ENCODE measurements around the gene FRMD6. TPM values are rescaled to one million over a fixed set of nuclear protein-coding genes. Genes with fewer than 3 reads are reported as not detected.

Gene FRMD6
- total RNA-seq, 1 experiment from 2014 or later, result 128 TPM

DNA sequence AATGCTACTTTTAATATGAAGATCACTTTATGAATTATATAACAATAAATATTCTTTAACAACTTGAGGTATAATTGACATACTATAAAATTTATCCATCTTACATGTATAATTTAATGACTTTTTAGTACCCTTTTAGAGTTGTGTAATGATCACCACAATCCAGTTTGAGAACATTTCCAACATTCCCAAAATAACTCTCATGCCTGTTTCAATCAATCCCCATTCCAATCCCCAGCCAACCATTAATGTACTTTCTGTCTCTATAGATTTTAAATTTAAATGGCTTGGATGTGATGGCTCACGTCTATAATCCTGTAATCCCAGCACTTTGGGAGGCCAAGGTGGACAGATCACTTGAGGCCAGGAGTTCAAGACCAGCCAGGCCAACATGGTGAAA is 23.5 kb upstream of the FRMD6 start:
- no peak for DNase-seq (ENCODE audit: low read depth)

DNA sequence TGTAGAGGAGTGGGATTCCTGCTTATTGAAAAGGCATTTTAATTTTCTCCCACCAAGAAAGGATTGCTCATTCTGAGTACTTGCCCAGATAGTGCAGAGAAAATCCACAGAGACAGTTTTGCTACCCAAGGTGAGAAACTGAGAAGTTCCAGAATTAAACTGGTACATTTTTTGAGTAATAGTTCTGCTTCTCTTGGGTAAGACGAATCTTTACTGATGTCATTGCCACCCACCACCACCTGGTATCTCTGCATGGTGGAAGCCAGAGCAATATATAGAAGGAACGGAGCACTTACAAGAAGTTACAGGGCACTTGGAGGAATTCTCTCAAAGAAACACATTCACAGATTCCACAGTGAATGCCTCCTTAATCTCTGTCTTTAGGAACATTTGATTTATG is 20.7 kb upstream of the FRMD6 start:
- DNase-seq (ENCODE audit: low read depth), result no peak

DNA sequence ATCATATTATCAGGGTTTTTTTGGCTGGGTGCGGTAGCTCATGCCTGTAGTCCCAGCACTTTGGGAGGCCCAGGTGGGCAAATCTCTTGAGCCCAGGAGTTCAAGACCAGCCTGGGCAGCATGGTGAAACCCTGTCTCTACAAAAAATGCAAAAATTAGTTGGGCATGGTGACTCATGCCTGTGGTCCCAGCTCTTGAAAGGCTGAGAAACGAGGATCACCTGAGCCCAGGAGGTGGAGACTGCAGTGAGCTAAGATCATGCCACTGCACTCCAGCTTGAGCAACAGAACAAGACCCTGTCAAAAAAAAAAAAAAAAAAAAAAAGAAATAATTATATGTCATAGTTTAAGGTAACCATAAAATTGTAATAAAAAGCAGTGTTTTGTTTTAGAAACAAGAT is 18.4 kb upstream of the FRMD6 start:
- peak; percentile 66 for DNase-seq (ENCODE audit: low read depth)

DNA sequence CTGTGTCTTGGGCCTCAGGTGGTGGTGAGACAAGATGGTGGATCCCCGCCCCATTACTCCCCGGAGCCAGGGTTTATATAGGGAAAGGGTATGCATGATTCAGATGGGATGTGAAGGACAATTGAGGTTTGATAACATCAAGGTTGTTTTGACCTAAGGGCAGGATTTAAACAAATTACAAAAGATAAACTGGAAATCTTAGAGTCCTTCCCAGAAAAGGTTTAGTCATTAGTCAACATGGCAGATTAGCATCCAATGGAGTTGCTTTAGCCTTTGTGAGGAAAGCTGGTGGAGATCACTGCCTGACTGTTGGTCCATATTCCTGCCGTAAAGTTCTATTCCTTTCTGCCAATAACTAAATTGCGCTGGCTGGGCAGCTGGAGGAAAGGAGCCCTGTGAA is 15.6 kb upstream of the FRMD6 start:
- DNase-seq (ENCODE audit: low read depth), result no peak

DNA sequence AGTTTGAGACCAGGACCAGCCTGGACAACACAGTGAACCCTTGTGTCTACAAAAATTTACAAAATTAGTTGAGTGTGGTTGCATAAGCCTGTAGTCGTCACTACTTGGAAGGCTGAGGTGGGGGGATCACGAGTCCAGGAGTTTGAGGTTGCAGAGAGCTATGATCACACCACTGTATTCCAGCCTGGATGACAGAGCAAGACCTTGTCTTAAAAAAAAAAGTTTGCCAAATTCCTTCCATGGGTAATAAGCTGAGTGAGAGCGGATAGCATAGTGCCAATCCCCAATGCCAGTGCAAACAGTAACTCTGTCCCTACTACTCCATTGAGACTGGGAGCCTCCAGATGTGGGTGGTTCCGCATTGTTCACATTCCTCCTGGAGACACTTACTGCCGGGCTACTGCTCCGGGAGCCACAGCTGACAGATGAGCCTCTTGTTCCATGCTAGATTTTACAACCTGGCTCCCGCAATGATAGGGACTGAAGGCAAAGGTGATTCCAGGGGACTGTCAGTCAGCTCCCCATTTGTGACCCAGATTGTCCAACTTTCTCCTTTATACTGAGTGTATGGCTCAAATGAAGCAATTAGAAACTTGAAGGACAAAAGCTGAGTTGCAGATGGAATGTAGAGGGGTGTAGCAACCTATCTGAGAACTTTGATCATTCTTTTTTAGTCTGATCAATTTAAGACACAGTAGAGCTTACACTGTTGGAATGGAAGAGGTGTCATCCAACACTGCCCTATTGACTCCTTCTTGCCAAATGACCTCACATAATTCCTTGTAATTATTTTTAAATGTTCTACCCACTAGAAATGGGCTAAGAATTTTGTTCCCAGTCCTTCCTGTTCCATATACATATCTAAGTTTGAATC is 13.4 kb upstream of the FRMD6 start:
- no peak for DNase-seq (ENCODE audit: low read depth)

DNA sequence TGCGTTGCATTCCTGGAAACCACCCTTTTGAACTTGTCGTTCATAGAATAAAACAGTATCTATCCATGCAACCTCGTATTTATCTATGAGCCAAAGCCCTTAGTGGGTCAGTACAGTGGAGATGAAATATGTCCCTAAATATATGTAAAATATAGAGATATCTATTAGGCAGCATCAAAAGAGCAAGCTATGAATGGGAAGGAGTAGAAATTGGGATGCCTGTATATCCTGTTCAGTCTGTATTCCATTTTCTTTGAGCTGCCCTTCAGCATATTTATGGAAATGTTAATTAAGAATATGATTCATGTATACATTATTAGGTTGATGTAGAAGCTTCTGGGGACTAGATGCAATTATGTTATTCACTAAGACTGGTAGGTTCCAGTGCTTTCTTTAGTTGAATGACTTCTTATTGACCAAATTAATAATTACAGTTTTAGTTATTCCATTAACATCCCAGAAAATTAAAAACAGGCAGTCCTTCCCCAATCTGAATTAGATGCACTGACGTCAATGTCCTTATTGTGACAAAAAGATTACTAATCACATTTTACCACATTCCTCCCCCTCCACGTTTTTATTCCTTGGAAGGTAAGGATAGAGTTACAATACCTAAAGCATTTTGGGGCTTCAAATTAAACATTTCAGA is 11.9 kb upstream of the FRMD6 start:
- DNase-seq (ENCODE audit: low read depth), result no peak

DNA sequence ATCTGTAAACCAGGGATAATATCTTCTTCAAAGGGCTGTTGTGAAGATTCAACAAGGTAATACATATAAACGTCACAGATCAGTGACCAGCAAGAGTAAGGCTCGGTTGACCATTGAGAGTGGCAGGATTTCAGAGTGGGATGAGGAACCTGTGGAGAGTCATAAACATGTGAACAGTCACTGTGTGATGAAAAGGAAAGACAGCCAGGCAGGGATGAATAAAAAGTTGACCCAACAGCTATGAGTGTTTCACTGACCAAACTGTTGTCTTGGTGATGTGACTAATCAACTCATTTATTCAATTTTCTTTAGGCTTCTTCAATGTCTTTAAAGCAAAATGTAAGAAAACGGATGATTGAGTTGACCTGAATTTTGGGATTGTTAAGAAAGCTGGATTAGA is 8.6 kb upstream of the FRMD6 start:
- peak; percentile 69 for DNase-seq (ENCODE audit: low read depth)

DNA sequence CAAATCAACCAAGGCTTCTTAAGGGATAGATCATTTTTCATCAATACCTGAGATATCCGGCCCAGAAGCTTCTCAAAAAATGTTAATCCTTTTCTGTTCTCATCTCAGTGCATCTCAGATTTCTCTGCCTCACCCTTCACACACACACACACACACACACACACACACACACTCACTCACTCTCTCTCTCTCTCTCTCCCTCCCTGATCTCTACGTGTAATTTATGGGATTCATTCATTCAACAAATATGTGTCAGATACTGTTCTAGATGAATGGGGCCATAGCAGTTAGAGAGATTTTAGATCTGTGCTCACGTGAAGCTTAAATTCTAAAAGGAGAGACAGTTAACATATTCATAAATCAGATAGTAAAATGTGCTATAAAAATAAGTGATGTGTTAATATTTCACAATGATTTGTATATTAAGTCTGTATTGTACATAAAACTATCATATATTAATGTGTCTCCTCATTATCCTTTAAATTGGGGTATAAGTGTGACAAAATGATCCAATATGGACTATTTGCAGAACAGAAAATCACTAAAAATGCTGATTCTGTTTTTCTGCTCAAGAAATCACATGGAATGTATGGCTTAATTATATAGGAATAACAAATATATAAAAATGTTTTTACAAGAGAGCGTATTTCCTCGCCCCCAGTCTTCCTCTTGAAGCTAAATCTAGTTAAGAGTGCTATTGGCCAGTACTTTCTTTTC is 7.3 kb upstream of the FRMD6 start:
- no peak for DNase-seq (ENCODE audit: low read depth)

DNA sequence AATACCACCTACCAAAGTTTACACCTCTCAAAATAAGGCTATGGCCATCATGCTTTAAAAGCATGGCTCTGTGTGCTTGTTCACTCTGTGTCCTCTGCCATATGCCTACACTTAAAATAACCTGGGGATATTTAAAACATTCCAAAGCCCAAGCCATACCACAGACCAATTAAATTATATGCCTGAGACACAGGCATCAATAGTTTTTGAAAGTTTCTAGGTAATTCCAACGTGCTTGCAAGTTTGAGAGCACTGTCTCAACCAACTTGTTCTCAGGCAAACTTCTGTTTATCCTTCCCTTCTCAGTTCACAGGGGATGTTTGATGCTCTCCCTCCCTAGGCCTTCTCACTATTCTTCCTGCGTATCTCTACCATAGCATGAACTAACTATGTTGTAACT is 3.4 kb upstream of the FRMD6 start:
- DNase-seq (ENCODE audit: low read depth), result no peak

DNA sequence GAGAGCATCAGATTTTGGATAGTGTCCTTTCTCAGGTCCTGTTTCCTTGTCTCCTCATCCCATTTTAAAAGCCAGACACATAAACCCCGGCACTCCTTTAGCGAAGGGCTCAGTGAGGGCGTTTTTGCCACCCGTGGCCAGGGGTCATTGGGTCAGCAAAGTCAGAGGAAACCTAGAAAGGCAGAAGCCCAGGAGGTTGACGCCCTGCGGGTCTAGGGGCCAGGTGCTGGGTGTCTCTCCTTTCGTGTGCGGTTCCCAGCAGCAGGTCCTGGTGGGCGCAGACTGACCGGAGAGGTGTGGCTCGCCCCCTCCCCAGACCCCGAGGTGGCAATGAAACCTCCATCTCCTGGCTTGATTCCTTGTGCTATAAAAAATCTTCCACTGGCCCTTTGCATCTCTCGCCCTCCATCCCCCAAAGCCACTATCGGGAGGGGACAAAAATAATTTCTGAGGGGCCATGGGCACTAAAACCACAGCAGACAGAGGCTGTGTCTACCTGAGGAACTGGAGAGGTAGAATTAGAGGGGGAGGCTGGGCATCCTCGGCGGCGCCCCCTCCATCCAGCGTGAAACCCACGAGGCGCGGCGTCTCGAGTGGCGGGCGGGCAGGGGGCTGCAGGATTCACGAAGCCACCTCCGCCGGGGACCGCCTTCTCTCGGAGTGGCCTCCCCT is 858 bp upstream of the FRMD6 start:
- peak; percentile 27 for DNase-seq (ENCODE audit: low read depth)

DNA sequence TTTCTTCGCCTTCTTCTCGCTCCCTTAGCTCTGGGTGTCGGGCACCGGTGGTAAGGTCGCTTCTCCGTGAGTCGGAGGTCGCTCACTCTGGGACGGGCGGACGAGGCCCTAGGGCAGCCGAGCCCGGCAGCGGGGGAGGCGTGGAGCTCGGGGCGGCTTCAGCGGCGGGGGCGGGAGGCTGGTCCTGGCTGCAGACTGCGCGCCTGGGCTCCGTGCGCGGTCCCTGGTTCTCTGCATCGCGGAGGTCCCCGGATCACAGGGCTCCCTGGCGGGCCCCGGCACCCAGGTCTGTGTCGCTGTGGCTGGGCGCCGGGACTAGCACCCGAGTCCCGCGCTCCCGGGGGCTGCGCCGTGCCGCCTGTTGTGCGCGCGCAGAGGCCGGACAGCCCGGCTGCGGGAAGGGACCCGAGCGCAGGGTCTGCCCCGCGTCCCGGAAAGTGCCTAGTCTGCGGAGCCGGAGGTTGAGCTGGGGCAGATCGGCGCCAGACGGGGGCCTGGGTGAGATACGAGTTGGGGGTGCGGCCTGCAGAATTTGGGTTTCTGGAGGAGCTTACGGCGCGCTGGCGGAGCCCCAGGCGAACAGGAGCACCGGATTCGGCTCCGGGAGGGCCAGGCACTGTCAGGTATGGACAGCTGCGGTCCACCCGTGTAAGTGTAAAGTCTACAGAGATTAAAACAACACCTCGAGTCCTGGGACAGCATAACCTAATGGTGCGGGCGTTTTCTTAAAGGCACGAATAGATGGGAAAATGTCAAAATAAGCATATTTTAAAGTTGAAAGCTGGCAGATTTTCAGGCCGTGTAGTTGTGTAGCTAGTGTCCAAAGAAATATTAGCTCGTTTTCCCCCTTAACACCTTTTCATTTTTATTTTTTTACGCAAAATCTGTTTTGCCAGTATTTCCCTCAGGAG is 713 bp downstream of the FRMD6 start:
- DNase-seq (ENCODE audit: low read depth), result peak; percentile 21

DNA sequence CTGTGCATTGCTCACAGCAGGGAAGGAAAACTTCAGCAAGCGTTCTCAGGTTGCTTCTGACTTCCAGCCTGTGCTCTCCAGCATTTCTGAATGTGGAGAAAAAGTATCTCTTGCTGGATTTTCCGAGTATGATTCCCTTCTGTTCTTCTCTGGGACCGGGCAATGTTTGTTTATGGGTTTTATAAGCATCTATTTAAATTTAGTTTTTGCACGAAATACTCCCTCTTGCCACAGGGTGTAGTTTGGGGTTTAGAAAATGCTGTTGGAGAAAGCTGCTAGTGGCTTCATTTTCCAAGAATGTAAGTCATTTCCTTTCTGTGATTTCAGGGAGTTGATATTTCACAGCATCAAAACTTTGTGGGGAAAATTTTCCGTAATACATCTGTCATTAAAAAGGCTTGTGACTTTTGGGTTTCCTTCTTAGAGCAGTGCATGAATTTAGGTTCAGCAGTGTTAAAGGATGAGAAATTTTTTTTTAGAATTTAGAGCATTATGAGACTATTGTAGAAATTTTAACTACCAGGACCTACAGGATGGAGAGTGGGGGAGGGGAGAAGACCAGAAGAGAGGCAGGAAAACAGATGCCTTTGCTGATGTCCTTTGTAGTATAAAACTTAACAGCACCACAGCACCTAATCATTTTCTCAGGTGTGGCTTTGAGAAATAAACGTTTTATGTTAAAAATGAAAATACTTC is 1.5 kb downstream of the FRMD6 start:
- DNase-seq (ENCODE audit: low read depth), result peak; percentile 79

DNA sequence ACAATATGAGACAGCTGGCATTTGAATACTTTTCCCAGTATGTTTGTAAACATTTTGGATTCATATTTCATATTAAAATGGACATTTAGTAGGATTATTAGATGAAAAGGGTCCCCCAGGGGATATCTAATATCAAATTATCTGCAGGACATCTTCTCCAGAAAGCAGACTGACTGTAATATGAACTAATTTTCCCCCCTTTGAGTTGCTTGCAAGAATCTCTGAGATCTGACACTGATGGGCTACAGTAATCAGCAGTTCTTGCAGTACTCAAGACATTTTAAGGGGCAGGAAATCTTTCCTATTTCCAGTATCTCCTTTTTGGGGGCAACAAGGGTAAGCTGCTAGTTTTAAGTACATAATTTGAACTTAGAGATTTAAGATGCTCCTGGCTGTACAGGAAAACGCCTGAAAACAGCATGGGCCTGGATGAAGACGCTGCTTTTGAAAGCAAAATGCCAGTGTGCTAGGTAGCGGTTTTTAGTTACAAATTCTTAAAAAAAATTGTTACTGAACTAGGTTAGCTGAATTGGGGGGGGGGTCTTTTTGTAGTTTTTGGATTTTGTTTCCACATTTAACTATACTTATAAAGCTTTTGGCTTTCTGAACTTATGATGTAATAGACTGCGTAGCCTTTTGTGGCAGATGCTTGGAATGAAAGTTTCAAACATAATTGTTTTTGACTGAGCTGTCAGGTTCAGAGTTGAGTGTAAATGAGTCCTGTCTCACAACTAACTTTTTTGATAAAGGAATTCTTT is 2.2 kb downstream of the FRMD6 start:
- peak; percentile 21 for DNase-seq (ENCODE audit: low read depth)

DNA sequence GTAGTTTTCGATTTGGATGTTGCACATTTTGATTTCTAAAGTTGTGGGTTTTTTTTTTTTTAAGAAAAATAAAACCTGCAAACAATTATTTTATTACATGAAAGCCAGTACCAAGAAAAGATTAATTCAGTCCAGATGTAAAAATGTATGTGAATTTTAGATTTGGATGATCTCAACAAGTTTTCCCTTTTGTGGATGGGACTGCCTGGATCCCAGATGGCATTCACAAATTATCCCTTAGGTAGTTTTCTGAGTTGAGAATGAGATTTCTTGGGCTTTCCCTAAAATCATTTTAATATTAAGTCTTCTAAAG is 2.8 kb downstream of the FRMD6 start:
- DNase-seq (ENCODE audit: low read depth), result no peak

DNA sequence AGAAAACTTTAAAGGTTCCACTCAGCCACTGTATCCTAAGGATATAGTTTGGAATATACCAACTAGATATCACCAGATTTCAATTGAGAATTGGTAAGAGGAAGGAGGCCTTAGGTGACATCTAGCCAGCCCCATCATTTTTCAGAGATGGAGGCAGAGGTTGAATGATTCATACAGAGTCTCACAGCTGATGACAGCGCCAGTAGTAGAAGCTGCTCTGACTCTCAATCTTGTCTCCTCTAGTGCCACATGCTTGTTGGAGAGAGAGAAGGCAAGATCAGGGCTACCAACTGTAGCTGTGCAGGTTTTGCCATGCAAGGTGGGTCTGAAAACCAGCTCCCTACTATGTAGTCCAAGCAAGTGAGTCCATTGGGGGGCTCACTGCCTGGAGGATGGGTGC is 6.1 kb downstream of the FRMD6 start:
- peak; percentile 21 for DNase-seq (ENCODE audit: low read depth)

DNA sequence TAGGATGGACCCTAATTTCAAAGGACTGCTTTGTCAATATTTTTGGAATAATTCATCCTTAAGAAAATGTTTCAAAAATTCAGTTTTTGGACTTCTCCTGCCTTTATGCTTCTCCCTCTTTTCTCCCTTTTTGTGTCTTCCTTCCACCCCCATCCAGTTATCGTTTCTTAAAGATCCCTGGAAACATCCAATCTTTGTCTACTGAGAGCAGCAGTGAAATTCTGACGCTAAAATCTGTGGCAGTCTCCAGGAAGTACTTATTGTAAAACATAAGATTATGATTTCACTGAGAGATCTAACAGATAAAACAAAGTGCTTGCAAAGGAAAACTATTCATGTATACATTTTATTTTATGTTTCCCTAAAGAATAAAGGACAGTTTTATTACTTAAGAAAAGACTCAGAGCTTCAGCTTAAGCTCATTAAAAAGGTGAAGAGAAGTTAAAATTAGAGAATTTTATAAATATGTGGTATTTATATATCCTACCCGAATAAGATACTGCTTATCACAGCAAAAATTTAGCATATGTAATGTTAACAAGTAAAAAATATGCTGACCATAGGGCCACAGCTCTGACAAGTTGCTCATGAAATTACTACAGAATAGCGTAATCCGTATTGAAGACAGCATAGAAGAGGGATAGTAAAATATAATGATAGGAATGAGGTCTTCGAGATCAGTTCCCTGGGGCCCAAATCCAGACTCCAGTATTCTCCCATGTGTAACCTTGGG is 6.9 kb downstream of the FRMD6 start:
- DNase-seq (ENCODE audit: low read depth), result no peak

DNA sequence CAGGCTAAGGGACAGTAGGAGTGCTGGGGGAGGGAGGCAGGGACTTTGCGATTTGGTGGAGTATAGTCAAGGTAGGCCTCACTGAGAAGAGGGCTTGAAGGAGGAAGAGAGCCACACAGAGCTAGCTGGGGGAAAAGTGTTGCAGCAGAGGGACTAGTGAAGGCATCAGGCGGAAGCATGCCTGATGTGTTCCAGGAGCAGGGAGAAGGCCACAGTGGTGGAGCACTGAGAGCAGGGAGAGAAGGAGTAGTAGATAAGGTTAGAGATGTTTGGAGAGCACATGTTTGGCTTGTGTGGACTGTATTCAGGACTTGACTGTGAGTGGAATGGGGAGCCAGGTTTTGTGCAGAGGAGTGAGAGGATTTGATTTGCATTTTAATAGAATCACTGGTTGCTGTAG is 9.0 kb downstream of the FRMD6 start:
- no peak for DNase-seq (ENCODE audit: low read depth)

DNA sequence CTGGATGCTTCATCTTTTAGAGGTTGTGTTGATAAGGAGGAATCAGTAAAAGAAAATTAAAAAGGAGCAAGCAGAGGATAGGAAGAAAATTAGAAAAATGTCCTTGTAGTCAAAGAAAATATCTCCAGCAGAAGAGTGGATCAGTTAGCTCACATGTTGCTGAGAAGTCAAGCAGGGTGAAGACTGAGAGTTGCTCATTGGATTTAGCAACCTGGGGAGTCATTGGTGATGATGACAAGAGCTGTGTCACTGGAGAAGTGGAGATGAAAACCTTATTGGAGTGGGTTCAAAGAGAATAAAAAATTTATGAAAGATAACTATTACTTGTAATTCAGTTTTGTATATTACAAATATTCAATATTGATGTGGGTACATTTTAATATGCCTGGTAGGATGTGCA is 9.8 kb downstream of the FRMD6 start:
- no peak for DNase-seq (ENCODE audit: low read depth)

DNA sequence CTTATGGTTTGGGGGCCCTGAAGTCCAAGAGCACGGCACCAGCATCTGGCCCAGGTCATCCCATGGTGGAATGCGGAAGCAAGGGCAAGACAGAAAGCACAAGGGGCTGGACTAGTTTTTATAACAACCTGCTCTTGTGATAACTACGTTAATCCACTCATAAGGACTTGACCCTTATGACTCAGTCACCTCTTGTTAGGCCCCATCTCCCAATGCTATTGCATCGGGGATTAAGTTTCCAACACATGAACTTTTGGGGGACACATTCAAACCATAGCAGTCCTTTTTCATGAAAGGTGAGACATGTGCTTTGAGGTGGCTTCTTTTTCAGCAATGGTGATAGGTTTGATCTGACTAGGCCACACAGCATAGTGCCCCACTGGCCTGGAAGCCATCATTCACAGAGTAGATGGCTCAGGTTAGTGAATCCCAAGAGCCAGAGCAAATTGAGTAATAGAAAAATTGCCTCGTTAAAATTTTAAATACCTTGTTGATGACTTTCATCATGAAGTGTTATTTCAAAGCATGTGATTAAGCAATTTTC is 12.1 kb downstream of the FRMD6 start:
- no peak for DNase-seq (ENCODE audit: low read depth)
